Smooth muscle cell (in vitro differentiated cells): Measurements from ENCODE around the gene SHANK3. TPM values are rescaled to one million over a fixed set of nuclear protein-coding genes. Genes with fewer than 3 reads are reported as not detected.

ENCODE experiments used
- DNase-seq: peaks from one replicate; lab custom pipeline; 2025; ENCODE audit not compliant: unreplicated experiment; lab: John Stamatoyannopoulos, UW
- H2AFZ ChIP-seq: fragments of 200-600 bp; sonication (generic); 2 replicates; pipeline ENCODE4 v1.6.0; 2016; ENCODE audit warnings: antibody characterized with exemption, low read depth, mild to moderate bottlenecking
- H3F3A ChIP-seq: fragments of 200-600 bp; sonication (generic); 2 replicates; pipeline ENCODE4 v1.6.0; 2017; ENCODE audit warnings: antibody characterized with exemption, low read depth
- H3K27ac ChIP-seq: fragments of 200-600 bp; sonication (generic); 2 replicates; pipeline ENCODE4 v1.5.1; 2016; ENCODE audit warnings: low read depth, mild to moderate bottlenecking
- H3K27me3 ChIP-seq: fragments of 200-600 bp; sonication (generic); 2 replicates; pipeline ENCODE4 v1.6.1; 2016; ENCODE audit warnings: low read depth, mild to moderate bottlenecking
- H3K36me3 ChIP-seq: fragments of 200-600 bp; sonication (generic); 2 replicates; pipeline ENCODE4 v1.5.1; 2016; ENCODE audit warnings: low read depth
- H3K4me1 ChIP-seq: fragments of 200-600 bp; sonication (generic); 2 replicates; pipeline ENCODE4 v1.5.1; 2016; ENCODE audit warnings: low read depth
- H3K4me2 ChIP-seq: fragments of 200-600 bp; sonication (generic); 2 replicates; pipeline ENCODE4 v1.6.0; 2016; ENCODE audit warnings: mild to moderate bottlenecking
- H3K4me3 ChIP-seq: fragments of 200-600 bp; sonication (generic); 2 replicates; pipeline ENCODE4 v1.5.1; 2016; ENCODE audit warnings: mild to moderate bottlenecking
- H3K79me2 ChIP-seq: fragments of 200-600 bp; sonication (generic); 2 replicates; pipeline ENCODE4 v1.6.0; 2016; ENCODE audit warnings: low read depth, mild to moderate bottlenecking
- H3K9ac ChIP-seq: fragments of 200-600 bp; sonication (generic); 2 replicates; pipeline ENCODE4 v1.6.0; 2016; ENCODE audit warnings: low read depth
- H3K9me3 ChIP-seq: fragments of 200-600 bp; sonication (generic); replicated peaks from 2 replicates; pipeline ENCODE4 v1.5.1; 2016; ENCODE audit warnings: low read depth
- H4K20me1 ChIP-seq: fragments of 200-600 bp; sonication (generic); 2 replicates; pipeline ENCODE4 v1.6.0; 2016; ENCODE audit warnings: low read depth
- WGBS: methylation state at CpG from one replicate; pipeline ENCODE4 v1.1.7; 2016; ENCODE audit warnings: low lambda C conversion rate; 5-methylcytosine and 5-hydroxymethylcytosine counted together
- polyA plus RNA-seq: library from polyadenylated mRNA; unstranded; fragments of >200 nt; fragmentation: Nextera tagmentation; extraction: Ambion mirVana; gene quantifications from 2 replicates; pipeline ENCODE4 v1.2.1, GENCODE V29; 2016
- total RNA-seq: library from RNA; depleted of rRNA; stranded (reverse); fragments of >200 nt; gene quantifications from 2 replicates; pipeline ENCODE4 v1.2.3, GENCODE V29; 2014
- TF ChIP-seq, protein P1 (sequence below): fragments of 200-600 bp; sonication (generic); IDR thresholded peaks from 2 replicates; pipeline ENCODE4 v1.5.1; 2017; ENCODE audit warnings: borderline replicate concordance, mild to moderate bottlenecking, antibody characterized with exemption; ENCODE audit not compliant: insufficient read depth, poor library complexity, severe bottlenecking

SHANK3 gene
- total and polyA plus RNA-seq, 2 experiments from 2014 or later, result 1.9 to 2.0 TPM

DNA sequence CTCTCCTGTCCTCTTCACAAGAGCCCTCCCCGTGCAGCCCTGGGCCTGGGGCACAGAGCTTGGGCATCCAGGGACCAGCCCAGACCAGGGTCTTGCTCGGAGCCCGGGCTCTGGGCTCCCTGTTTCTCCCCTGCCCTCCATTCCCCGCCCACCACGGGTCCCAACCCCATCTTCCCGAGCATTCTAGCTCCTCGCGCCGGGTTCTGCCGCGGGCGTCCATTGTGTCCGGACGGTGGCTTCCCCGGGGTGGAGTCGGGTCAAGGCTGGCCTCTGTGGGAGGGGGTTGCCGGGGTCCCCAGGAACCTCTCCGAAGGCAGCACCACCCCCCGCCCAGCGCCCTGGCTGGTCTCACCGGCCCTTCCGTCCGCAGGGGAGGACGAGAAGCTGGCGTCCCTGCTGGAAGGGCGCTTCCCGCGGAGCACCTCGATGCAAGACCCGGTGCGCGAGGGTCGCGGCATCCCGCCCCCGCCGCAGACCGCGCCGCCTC, 47.2 kb downstream of the SHANK3 start:
- Histone ChIP-seq H3K4me3 (peak overlapping the region; percentile 26), H3F3A (no peaks in the 10 kb centered on the region), H3K4me1 (no peaks in the 10 kb centered on the region), H3K9ac (no peak overlapping the region), H3K36me3 (no peaks in the 10 kb centered on the region), H3K9me3 (no peaks in the 10 kb centered on the region), H3K4me2 (peak overlapping the region; percentile 67), H3K27ac (no peak overlapping the region), H3K79me2 (no peaks in the 10 kb centered on the region), H4K20me1 (peaks cover 20% of the 10 kb centered on the region), H3K27me3 (peaks cover 37% of the 10 kb centered on the region), H2AFZ (no peak overlapping the region)
- TF ChIP-seq, protein P1, sequence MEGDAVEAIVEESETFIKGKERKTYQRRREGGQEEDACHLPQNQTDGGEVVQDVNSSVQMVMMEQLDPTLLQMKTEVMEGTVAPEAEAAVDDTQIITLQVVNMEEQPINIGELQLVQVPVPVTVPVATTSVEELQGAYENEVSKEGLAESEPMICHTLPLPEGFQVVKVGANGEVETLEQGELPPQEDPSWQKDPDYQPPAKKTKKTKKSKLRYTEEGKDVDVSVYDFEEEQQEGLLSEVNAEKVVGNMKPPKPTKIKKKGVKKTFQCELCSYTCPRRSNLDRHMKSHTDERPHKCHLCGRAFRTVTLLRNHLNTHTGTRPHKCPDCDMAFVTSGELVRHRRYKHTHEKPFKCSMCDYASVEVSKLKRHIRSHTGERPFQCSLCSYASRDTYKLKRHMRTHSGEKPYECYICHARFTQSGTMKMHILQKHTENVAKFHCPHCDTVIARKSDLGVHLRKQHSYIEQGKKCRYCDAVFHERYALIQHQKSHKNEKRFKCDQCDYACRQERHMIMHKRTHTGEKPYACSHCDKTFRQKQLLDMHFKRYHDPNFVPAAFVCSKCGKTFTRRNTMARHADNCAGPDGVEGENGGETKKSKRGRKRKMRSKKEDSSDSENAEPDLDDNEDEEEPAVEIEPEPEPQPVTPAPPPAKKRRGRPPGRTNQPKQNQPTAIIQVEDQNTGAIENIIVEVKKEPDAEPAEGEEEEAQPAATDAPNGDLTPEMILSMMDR, result no peak
- 29% methylated on average over 23 of the region's 40 CpGs for WGBS
- no peak for DNase-seq

DNA sequence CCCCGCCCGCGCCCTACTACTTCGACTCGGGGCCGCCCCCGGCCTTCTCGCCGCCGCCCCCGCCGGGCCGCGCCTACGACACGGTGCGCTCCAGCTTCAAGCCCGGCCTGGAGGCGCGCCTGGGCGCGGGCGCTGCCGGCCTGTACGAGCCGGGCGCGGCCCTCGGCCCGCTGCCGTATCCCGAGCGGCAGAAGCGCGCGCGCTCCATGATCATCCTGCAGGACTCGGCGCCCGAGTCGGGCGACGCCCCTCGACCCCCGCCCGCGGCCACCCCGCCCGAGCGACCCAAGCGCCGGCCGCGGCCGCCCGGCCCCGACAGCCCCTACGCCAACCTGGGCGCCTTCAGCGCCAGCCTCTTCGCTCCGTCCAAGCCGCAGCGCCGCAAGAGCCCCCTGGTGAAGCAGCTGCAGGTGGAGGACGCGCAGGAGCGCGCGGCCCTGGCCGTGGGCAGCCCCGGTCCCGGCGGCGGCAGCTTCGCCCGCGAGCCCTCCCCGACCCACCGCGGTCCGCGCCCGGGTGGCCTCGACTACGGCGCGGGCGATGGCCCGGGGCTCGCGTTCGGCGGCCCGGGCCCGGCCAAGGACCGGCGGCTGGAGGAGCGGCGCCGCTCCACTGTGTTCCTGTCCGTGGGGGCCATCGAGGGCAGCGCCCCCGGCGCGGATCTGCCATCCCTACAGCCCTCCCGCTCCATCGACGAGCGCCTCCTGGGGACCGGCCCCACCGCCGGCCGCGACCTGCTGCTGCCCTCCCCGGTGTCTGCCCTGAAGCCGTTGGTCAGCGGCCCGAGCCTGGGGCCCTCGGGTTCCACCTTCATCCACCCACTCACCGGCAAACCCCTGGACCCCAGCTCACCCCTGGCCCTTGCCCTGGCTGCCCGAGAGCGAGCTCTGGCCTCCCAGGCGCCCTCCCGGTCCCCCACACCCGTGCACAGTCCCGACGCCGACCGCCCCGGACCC, 48.0 kb downstream of the SHANK3 start:
- WGBS, result 22% methylated on average over 52 of the region's 132 CpGs
- Histone ChIP-seq H3K9me3 (no peaks in the 10 kb centered on the region), H3K36me3 (no peaks in the 10 kb centered on the region), H3K4me3 (peak overlapping the region; percentile 26), H2AFZ (no peak overlapping the region), H3K79me2 (no peaks in the 10 kb centered on the region), H3K9ac (no peak overlapping the region), H3K27ac (no peak overlapping the region), H3F3A (no peaks in the 10 kb centered on the region), H3K27me3 (peaks cover 37% of the 10 kb centered on the region), H3K4me1 (no peaks in the 10 kb centered on the region), H3K4me2 (peak overlapping the region; percentile 67), H4K20me1 (peaks cover 20% of the 10 kb centered on the region)
- TF ChIP-seq, protein P1, result no peak
- DNase-seq, result no peak

DNA sequence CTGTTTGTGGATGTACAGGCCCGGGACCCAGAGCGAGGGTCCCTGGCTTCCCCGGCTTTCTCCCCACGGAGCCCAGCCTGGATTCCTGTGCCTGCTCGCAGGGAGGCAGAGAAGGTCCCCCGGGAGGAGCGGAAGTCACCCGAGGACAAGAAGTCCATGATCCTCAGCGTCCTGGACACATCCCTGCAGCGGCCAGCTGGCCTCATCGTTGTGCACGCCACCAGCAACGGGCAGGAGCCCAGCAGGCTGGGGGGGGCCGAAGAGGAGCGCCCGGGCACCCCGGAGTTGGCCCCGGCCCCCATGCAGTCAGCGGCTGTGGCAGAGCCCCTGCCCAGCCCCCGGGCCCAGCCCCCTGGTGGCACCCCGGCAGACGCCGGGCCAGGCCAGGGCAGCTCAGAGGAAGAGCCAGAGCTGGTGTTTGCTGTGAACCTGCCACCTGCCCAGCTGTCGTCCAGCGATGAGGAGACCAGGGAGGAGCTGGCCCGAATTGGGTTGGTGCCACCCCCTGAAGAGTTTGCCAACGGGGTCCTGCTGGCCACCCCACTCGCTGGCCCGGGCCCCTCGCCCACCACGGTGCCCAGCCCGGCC, 48.7 kb downstream of the SHANK3 start:
- Histone ChIP-seq H3K4me3 (no peak overlapping the region), H3F3A (no peaks in the 10 kb centered on the region), H3K27me3 (peaks cover 37% of the 10 kb centered on the region), H3K27ac (no peak overlapping the region), H3K9ac (no peak overlapping the region), H3K79me2 (no peaks in the 10 kb centered on the region), H3K9me3 (no peaks in the 10 kb centered on the region), H3K4me2 (no peak overlapping the region), H2AFZ (no peak overlapping the region), H3K4me1 (no peaks in the 10 kb centered on the region), H4K20me1 (peaks cover 20% of the 10 kb centered on the region), H3K36me3 (no peaks in the 10 kb centered on the region)
- 89% methylated on average over 23 of the region's 32 CpGs for WGBS
- no peak for DNase-seq
- TF ChIP-seq, protein P1, result no peak
